ENCODE measurements around the gene IFITM10. TPM values are rescaled to one million over a fixed set of nuclear protein-coding genes. Genes with fewer than 3 reads are reported as not detected.

Gene IFITM10
- total RNA-seq, 8 experiments from 2014 or later = 0.31 to 3.1 (median 0.73) TPM

DNA sequence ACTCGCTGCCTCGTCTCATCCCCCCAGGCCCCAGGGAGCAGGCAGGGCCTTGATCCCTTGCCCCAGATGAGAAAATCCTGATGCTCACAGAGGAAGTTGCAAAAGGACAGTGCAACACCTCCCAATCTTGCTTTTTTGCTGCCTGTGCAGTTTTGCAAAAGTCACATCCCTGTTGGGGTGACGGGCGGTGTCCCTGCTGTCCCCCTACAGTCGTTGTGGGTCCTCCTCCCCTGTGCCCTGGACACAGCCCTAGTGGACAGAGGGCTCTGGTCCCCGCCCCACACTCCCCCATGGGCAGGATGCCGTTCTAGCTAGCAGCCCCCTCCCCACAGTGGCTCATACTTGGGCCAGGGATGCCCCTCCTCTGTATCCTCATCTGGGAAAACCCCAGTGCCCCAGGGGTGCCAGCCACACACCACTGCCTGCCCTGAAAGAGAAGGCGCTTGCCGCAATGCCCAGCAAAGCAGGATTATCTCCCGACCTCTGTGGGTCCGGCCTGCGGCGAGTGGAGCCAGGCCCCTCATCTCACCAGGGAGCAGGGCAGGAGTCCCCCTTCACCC, 31.7 kb upstream of the IFITM10 start:
- no peaks in the 10 kb centered on the region for H3K4me1 ChIP-seq (replicated peaks in 1 of 2)
- in situ Hi-C loops (cut with MboI; ENCODE audit: low pct_unique_long_range_greater_than_20kb in 2 of 9, low sequenced_read_pairs in 9 of 9, unreplicated experiment in 9 of 9) = no loop called here
- WGBS, 10 experiments = 40 to 80% methylated on average over 1 of the region's 13 CpGs; no CpG with 5 or more reads in 8 of the 10 experiments
- ATAC-seq (replicated peaks in 6 of 8) = no peak
- no peak overlapping the region for H3K4me3 ChIP-seq
- no peak overlapping the region for H3K27ac ChIP-seq

DNA sequence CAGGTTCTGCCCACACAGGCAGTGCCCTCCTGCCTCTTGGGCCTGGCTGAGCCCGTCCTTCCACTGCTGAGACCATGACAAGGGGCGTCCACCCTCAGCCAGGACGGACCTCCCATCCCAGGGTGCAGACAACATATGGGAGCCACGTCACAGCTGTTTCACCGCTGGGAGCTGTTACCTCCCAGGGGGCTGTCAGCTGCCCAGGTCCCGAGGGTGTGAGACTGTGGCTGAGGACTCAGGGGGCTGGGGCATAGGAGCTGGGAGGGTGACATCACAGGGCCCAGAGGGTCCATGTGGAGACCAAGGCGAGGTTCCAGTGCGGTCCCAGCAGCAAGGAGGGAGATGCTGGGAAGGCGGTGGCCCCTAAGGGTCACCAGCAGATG, 31.2 kb upstream of the IFITM10 start:
- no peak overlapping the region for H3K27ac ChIP-seq
- in situ Hi-C loops (cut with MboI; ENCODE audit: low pct_unique_long_range_greater_than_20kb in 2 of 9, low sequenced_read_pairs in 9 of 9, unreplicated experiment in 9 of 9) = no loop called here
- H3K4me3 ChIP-seq = no peak overlapping the region
- no peaks in the 10 kb centered on the region for H3K4me1 ChIP-seq (replicated peaks in 1 of 2)
- no peak for ATAC-seq (replicated peaks in 6 of 8)
- WGBS, 10 experiments = 20 to 100% (median 48%) methylated on average over 1 to 4 of the region's 9 CpGs; no CpG with 5 or more reads in 6 of the 10 experiments

DNA sequence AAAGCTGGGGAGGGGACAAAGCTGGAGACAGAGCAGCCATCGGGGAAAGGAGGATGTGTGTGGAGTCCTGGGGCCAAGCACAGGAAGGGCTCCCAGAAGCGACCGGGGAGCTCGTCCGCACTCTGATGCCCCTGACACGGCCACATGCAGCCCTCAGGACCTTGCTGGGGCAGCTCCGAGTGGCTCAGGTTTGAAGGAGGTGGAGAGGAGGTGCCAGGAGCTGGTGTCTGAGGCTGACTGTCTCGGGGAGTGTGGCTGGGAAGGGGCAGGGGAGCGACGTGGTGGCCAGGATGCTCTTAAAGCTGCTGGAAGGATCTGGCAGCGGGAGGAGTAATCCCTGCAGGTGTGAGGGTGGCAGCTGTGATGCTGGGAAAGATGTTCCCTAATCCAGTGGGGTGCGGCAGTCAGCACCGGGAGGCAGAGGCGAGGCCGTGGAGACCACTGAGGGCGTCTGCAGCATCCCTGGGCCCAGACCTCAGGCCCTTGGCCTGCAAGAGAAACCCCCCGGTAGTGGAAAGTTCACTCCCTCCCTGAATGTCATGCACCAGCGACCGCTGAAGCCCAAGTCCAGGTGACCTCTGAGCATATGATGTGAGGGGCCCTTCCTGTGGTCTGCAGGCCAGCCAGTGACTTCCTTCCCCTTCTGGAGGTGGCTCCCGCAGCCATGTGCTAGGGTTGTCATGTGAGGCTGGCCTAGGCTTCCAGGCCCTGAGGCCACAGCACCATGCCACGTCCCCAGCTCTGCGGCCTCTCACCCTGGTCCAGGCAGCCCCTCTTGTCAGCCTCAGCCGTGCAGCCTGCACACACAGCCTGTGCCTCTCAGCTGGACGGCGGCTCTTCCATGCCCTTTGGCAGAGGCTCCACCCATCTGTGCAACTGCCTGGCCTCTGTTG, 30.6 kb upstream of the IFITM10 start:
- H3K27ac ChIP-seq = no peak overlapping the region
- H3K4me1 ChIP-seq (replicated peaks in 1 of 2) = no peaks in the 10 kb centered on the region
- H3K4me3 ChIP-seq = no peak overlapping the region
- WGBS, 10 experiments = 60 to 100% (median 90%) methylated on average over 1 to 3 of the region's 25 CpGs; no CpG with 5 or more reads in 5 of the 10 experiments
- ATAC-seq (replicated peaks in 6 of 8) = peak in 1 of 8 experiments; percentile 35
- in situ Hi-C loops (cut with MboI; ENCODE audit: low pct_unique_long_range_greater_than_20kb in 2 of 9, low sequenced_read_pairs in 9 of 9, unreplicated experiment in 9 of 9) = no loop called here

DNA sequence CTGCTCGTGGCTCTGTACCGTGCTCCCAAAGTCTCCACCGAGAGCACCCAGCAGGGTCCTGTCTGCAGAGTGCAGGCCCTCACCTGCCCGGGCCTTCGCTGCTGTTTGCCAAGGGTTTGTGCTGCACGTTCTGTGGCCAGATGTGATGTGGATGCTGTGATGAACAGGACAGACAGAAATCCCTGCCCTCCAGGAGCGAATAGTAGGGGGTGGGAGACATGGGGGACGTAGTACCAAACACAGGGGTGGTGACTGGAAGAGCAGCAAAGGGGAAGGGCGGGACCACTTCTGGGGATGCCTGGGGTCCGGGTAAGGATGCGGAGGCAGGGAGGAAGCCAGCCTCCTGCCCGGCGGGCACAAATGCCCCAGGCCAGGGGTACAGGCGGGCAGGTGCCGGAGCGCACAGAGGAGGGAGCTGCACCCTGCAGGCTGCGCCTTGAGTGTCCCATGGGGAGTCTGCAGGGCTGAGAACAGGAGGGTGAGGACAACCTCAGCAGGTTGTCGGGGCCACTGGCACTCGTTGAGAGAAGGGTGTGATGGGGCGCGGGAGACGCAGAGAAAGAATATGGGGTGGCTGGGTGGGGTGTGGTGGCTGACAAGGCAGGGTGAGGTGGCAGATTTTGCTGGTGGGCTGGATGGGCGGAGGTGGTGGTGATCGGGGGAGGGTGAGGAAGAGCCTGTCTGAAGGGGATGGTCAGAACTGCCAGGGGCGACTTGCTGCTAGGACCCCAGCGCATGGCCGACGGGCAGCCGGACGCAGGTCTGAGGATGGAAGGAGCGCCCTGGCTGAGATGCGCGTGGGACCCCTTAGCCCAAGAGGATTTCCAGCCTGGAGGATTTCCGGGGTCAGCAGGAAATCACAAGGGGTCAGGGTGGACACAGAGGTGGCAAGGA, 29.7 kb upstream of the IFITM10 start:
- ATAC-seq (replicated peaks in 6 of 8) = no peak
- no peak overlapping the region for H3K4me3 ChIP-seq
- in situ Hi-C loops (cut with MboI; ENCODE audit: low pct_unique_long_range_greater_than_20kb in 2 of 9, low sequenced_read_pairs in 9 of 9, unreplicated experiment in 9 of 9) = no loop called here
- 44% methylated on average over 3 of the region's 34 CpGs; no CpG with 5 or more reads in 9 of the 10 experiments for WGBS, 10 experiments
- H3K27ac ChIP-seq = no peak overlapping the region
- no peaks in the 10 kb centered on the region for H3K4me1 ChIP-seq (replicated peaks in 1 of 2)

GRCh38 chr11:1779034-1779805, 28.8 kb upstream of the IFITM10 start:
- no peak for ATAC-seq (replicated peaks in 6 of 8)

GRCh38 chr11:1778141-1778911, 27.9 kb upstream of the IFITM10 start:
- WGBS, 10 experiments = 10 to 100% (median 35%) methylated on average over 1 to 2 of the region's 14 CpGs; no CpG with 5 or more reads in 4 of the 10 experiments
- Histone ChIP-seq H3K4me1 (replicated peaks in 1 of 2) (no peaks in the 10 kb centered on the region), H3K27ac (no peak overlapping the region), H3K4me3 (no peak overlapping the region)
- in situ Hi-C loops (cut with MboI; ENCODE audit: low pct_unique_long_range_greater_than_20kb in 2 of 9, low sequenced_read_pairs in 9 of 9, unreplicated experiment in 9 of 9) = no loop called here
- no peak for ATAC-seq (replicated peaks in 6 of 8)

More at GRCh38 chr11:1779034-1779805, 28.8 kb upstream of the IFITM10 start:
- Histone ChIP-seq H3K27ac (no peak overlapping the region), H3K4me1 (replicated peaks in 1 of 2) (no peaks in the 10 kb centered on the region), H3K4me3 (no peak overlapping the region)
- WGBS, 10 experiments = 73 to 80% (median 78%) methylated on average over 1 to 9 of the region's 17 CpGs; no CpG with 5 or more reads in 6 of the 10 experiments
- in situ Hi-C loops (cut with MboI; ENCODE audit: low pct_unique_long_range_greater_than_20kb in 2 of 9, low sequenced_read_pairs in 9 of 9, unreplicated experiment in 9 of 9) = no loop called here

DNA sequence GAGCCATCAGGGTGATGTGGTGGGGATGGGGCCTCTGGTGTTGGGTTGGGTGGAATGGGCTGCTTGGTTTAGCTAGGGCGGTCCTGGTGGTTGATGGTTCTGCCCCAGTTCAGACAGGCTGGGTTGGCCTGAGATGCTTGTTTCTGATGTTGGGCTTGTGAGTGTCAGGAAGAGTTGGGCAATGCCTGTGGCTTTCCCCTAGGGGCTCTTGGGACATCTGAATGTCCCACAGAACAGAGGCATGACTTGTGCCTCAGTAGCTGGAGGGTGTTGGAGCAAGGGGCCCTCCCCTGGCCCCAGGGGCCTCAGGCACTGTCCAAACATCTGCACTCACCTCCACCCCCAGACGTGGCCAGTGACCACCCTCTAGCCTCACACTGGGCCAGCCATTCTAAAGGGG, 27.3 kb upstream of the IFITM10 start:
- in situ Hi-C loops (cut with MboI; ENCODE audit: low pct_unique_long_range_greater_than_20kb in 2 of 9, low sequenced_read_pairs in 9 of 9, unreplicated experiment in 9 of 9) = no loop called here
- no peak for ATAC-seq (replicated peaks in 6 of 8)
- Histone ChIP-seq H3K4me1 (replicated peaks in 1 of 2) (peaks cover 0 to 2% of the 10 kb centered on the region in 2 donors), H3K4me3 (no peak overlapping the region), H3K27ac (no peak overlapping the region)
- WGBS, 10 experiments = no CpG with 5 or more reads among the region's 2 CpGs

GRCh38 chr11:1776944-1777715, 26.7 kb upstream of the IFITM10 start:
- H3K27ac ChIP-seq = no peak overlapping the region
- H3K4me3 ChIP-seq = no peak overlapping the region
- no peak for ATAC-seq (replicated peaks in 6 of 8)
- peaks cover 2 to 6% of the 10 kb centered on the region in 2 donors for H3K4me1 ChIP-seq (replicated peaks in 1 of 2)
- in situ Hi-C loops (cut with MboI; ENCODE audit: low pct_unique_long_range_greater_than_20kb in 2 of 9, low sequenced_read_pairs in 9 of 9, unreplicated experiment in 9 of 9) = no loop called here
- 40 to 71% (median 60%) methylated on average over 1 to 2 of the region's 5 CpGs; no CpG with 5 or more reads in 5 of the 10 experiments for WGBS, 10 experiments

- in situ Hi-C loops (cut with MboI; ENCODE audit: low pct_unique_long_range_greater_than_20kb in 2 of 9, low sequenced_read_pairs in 9 of 9, unreplicated experiment in 9 of 9) = no loop called here
- Histone ChIP-seq H3K27ac (no peak overlapping the region), H3K4me1 (replicated peaks in 1 of 2) (peaks cover 3 to 6% of the 10 kb centered on the region in 2 donors), H3K4me3 (no peak overlapping the region)
- 20 to 96% (median 57%) methylated on average over 1 to 6 of the region's 11 CpGs; no CpG with 5 or more reads in 4 of the 10 experiments for WGBS, 10 experiments
- no peak for ATAC-seq (replicated peaks in 6 of 8)
These were observed 26.0 kb upstream of the IFITM10 start for GRCh38 chr11:1776331-1776851.

DNA sequence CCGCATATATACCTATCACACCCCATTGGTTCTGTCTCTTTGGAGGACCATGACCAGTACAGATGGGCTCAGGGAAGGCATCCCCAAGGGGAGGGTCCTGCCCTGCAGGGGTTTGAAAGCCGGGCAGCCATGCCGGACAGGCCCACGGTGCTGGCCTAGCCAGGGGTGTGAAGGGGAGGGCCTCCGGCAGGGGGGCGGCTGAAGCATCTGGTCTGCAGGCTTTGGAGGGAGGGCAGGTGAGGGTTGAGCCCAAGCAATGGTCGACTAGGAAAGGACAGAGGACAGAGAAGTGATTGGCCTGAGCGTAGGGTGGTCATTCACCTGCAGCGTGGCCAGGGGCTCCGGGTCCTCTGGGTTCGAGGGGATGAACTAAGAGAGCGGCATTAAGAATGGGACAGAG, 24.5 kb upstream of the IFITM10 start:
- in situ Hi-C loops (cut with MboI; ENCODE audit: low pct_unique_long_range_greater_than_20kb in 2 of 9, low sequenced_read_pairs in 9 of 9, unreplicated experiment in 9 of 9) = no loop called here
- no peak overlapping the region for H3K4me3 ChIP-seq
- WGBS, 10 experiments = 65 to 100% (median 83%) methylated on average over 1 to 5 of the region's 12 CpGs; no CpG with 5 or more reads in 6 of the 10 experiments
- no peak overlapping the region for H3K27ac ChIP-seq
- peaks cover 3 to 6% of the 10 kb centered on the region in 2 donors for H3K4me1 ChIP-seq (replicated peaks in 1 of 2)
- ATAC-seq (replicated peaks in 6 of 8) = no peak

DNA sequence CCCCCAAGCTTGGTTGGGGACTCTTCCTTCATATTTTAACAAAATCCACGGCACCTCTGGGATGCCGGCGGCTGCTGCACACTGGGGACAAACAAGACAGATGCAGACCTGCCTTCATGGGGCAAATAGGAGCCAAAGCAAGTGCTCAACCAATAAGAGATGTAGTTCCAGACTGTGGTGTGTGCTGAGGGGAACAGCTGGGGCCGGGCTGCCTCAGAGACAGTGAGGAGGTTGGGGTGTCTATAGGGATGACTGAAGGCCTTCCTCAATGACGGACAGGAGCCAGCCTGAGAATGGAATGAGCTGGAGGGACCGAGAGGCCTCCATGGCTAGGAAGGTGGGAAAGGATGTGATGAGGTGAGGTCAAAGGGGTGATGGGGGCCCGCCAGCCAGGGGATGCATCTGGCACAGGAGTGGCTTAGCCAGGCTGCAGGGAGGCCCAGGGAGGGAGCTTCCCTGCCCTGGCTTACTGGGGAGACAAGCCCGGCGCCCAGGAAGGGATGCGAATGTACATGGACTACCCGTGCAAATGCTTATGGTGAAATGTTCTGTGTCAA, 23.7 kb upstream of the IFITM10 start:
- in situ Hi-C loops (cut with MboI; ENCODE audit: low pct_unique_long_range_greater_than_20kb in 2 of 9, low sequenced_read_pairs in 9 of 9, unreplicated experiment in 9 of 9) = no loop called here
- WGBS, 10 experiments = 70 to 100% (median 92%) methylated on average over 1 to 6 of the region's 11 CpGs; no CpG with 5 or more reads in 4 of the 10 experiments
- Histone ChIP-seq H3K27ac (no peak overlapping the region), H3K4me1 (replicated peaks in 1 of 2) (peaks cover 3 to 6% of the 10 kb centered on the region in 2 donors), H3K4me3 (no peak overlapping the region)
- ATAC-seq (replicated peaks in 6 of 8) = no peak

All from motor neuron (in vitro differentiated cells).